Dendritic cell treated with granulocyte-macrophage colony-stimulating factor and Interleukin-4, amounts not matched to agents 40 ng/mL and 50 ng/mL, for 4 days (primary cell): Measurements from ENCODE around the gene SIAH2.
A peak's percentile ranks its signal among the peaks of the same experiment; 100 is the strongest.

Experiments used
- H3K27ac Mint-ChIP-seq: one replicate; pipeline ENCODE4 v1.8.0; 2022; ENCODE audit warnings: mild to moderate bottlenecking, mixed read lengths
- H3K27me3 Mint-ChIP-seq: one replicate; pipeline ENCODE4 v1.8.0; 2022; ENCODE audit warnings: mild to moderate bottlenecking, mixed read lengths
- H3K36me3 Mint-ChIP-seq: one replicate; pipeline ENCODE4 v1.8.0; 2022; ENCODE audit warnings: low read depth, mixed read lengths
- H3K4me1 Mint-ChIP-seq: one replicate; pipeline ENCODE4 v1.8.0; 2022; ENCODE audit warnings: low read depth, mixed read lengths
- H3K4me3 Mint-ChIP-seq: one replicate; pipeline ENCODE4 v1.8.0; 2022; ENCODE audit warnings: mild to moderate bottlenecking, moderate library complexity, mixed read lengths
- H3K9me3 Mint-ChIP-seq: one replicate; pipeline ENCODE4 v1.8.0; 2022; ENCODE audit warnings: mixed read lengths
- intact Hi-C: fragments of 100-400 bp; cut with micrococcal nuclease; formaldehyde crosslinking; loops from one replicate; pipeline ENCODE4 v1.15.0; 2022

SIAH2 gene

GRCh38 chr3:150725548-150725947 is 37.4 kb downstream of the SIAH2 start:
- Mint-ChIP-seq H3K27me3 (no peaks in the 10 kb centered on the region), H3K4me1 (peaks cover 16% of the 10 kb centered on the region), H3K9me3 (no peaks in the 10 kb centered on the region), H3K27ac (no peak overlapping the region), H3K36me3 (no peaks in the 10 kb centered on the region), H3K4me3 (no peak overlapping the region)
- intact Hi-C loops = no loop called here

- H3K4me3 Mint-ChIP-seq = no peak overlapping the region
Measured at GRCh38 chr3:150723946-150724345, 39.0 kb downstream of the SIAH2 start.

GRCh38 chr3:150722267-150722666 is 40.7 kb downstream of the SIAH2 start:
- Mint-ChIP-seq H3K4me1 (peaks cover 14% of the 10 kb centered on the region), H3K4me3 (no peak overlapping the region), H3K27me3 (no peaks in the 10 kb centered on the region), H3K27ac (no peak overlapping the region), H3K36me3 (no peaks in the 10 kb centered on the region), H3K9me3 (no peaks in the 10 kb centered on the region)
- intact Hi-C loops = loop anchor here (5.0 kb wide), 2 partner anchors 40 to 65 kb away; partner anchors contain the start of gene SIAH2

More at GRCh38 chr3:150723946-150724345, 39.0 kb downstream of the SIAH2 start:
- Mint-ChIP-seq H3K9me3 (no peaks in the 10 kb centered on the region), H3K4me1 (peaks cover 21% of the 10 kb centered on the region), H3K27ac (no peak overlapping the region), H3K27me3 (no peaks in the 10 kb centered on the region), H3K36me3 (no peaks in the 10 kb centered on the region)
- intact Hi-C loops = loop anchor here (5.0 kb wide), 2 partner anchors 38 to 63 kb away; partner anchors contain the start of gene SIAH2

GRCh38 chr3:150721285-150722130 is 41.5 kb downstream of the SIAH2 start:
- Mint-ChIP-seq H3K27me3 (no peaks in the 10 kb centered on the region), H3K27ac (no peak overlapping the region), H3K4me3 (no peak overlapping the region), H3K9me3 (no peaks in the 10 kb centered on the region), H3K36me3 (no peaks in the 10 kb centered on the region), H3K4me1 (peaks cover 9% of the 10 kb centered on the region)
- intact Hi-C loops = loop anchor here (1.0 to 5.0 kb wide), 4 partner anchors 41 to 425 kb away; partner anchors contain the start of gene SIAH2

- Mint-ChIP-seq H3K9me3 (no peaks in the 10 kb centered on the region), H3K36me3 (no peaks in the 10 kb centered on the region), H3K4me3 (no peak overlapping the region), H3K27ac (no peak overlapping the region), H3K27me3 (no peaks in the 10 kb centered on the region), H3K4me1 (peaks cover 8% of the 10 kb centered on the region)
- intact Hi-C loops = loop anchor here (2.0 to 5.0 kb wide), 3 partner anchors 42 to 426 kb away; partner anchors contain the start of gene SIAH2
Measured at GRCh38 chr3:150720444-150720843, 42.5 kb downstream of the SIAH2 start.

- H3K27me3 Mint-ChIP-seq = peaks cover 7% of the 10 kb centered on the region
- no peaks in the 10 kb centered on the region for H3K4me1 Mint-ChIP-seq
- H3K27ac Mint-ChIP-seq = no peak overlapping the region
Measured at GRCh38 chr3:150710097-150710496, 52.9 kb downstream of the SIAH2 start.

GRCh38 chr3:150703756-150704344 is 59.1 kb downstream of the SIAH2 start, which contains the start of gene ERICH6:
Gene ERICH6 (minus strand): TSS chr3:150703920. CDS start chr3:150703898, 22 bp downstream.
- intact Hi-C loops = loop anchor here (5.0 kb wide), 1 partner anchor 162 kb away; no protein-coding TSS in a partner anchor
- no peaks in the 10 kb centered on the region for H3K27me3 Mint-ChIP-seq
- peaks cover 11% of the 10 kb centered on the region for H3K36me3 Mint-ChIP-seq
- H3K4me3 Mint-ChIP-seq = peak within 1 kb of the TSS; percentile 91
- peaks cover 9% of the 10 kb centered on the region for H3K9me3 Mint-ChIP-seq
- H3K27ac Mint-ChIP-seq = peak within 1 kb of the TSS; percentile 96
- H3K4me1 Mint-ChIP-seq = peaks cover 23% of the 10 kb centered on the region

More at GRCh38 chr3:150710097-150710496, 52.9 kb downstream of the SIAH2 start:
- intact Hi-C loops = no loop called here
- Mint-ChIP-seq H3K9me3 (peaks cover 9% of the 10 kb centered on the region), H3K4me3 (no peak overlapping the region), H3K36me3 (no peaks in the 10 kb centered on the region)

GRCh38 chr3:150703299-150703755 is 59.6 kb downstream of the SIAH2 start:
- Mint-ChIP-seq H3K27me3 (no peaks in the 10 kb centered on the region), H3K9me3 (peaks cover 9% of the 10 kb centered on the region), H3K36me3 (peaks cover 11% of the 10 kb centered on the region), H3K27ac (peak overlapping the region; percentile 96), H3K4me1 (peaks cover 23% of the 10 kb centered on the region), H3K4me3 (peak overlapping the region; percentile 91)
- intact Hi-C loops = loop anchor here (5.0 kb wide), 1 partner anchor 161 kb away; no protein-coding TSS in a partner anchor

- peaks cover 6% of the 10 kb centered on the region for H3K27me3 Mint-ChIP-seq
- H3K9me3 Mint-ChIP-seq = no peaks in the 10 kb centered on the region
- intact Hi-C loops = no loop called here
- H3K36me3 Mint-ChIP-seq = peaks cover 10% of the 10 kb centered on the region
- no peak overlapping the region for H3K4me3 Mint-ChIP-seq
- H3K4me1 Mint-ChIP-seq = peaks cover 23% of the 10 kb centered on the region
- peak overlapping the region; percentile 57 for H3K27ac Mint-ChIP-seq
Measured at GRCh38 chr3:150699068-150699639, 63.8 kb downstream of the SIAH2 start.

- intact Hi-C loops = no loop called here
- H3K4me3 Mint-ChIP-seq = no peak overlapping the region
- peak overlapping the region; percentile 57 for H3K27ac Mint-ChIP-seq
- no peaks in the 10 kb centered on the region for H3K36me3 Mint-ChIP-seq
- H3K4me1 Mint-ChIP-seq = peaks cover 14% of the 10 kb centered on the region
- no peaks in the 10 kb centered on the region for H3K9me3 Mint-ChIP-seq
- peaks cover 6% of the 10 kb centered on the region for H3K27me3 Mint-ChIP-seq
Measured at GRCh38 chr3:150697646-150698045, 65.3 kb downstream of the SIAH2 start.

GRCh38 chr3:150691414-150692040 is 71.4 kb downstream of the SIAH2 start:
- no peaks in the 10 kb centered on the region for H3K27me3 Mint-ChIP-seq
- no peak overlapping the region for H3K27ac Mint-ChIP-seq
- intact Hi-C loops = no loop called here
- no peaks in the 10 kb centered on the region for H3K36me3 Mint-ChIP-seq
- H3K9me3 Mint-ChIP-seq = no peaks in the 10 kb centered on the region
- no peak overlapping the region for H3K4me3 Mint-ChIP-seq
- H3K4me1 Mint-ChIP-seq = no peaks in the 10 kb centered on the region
